ENCODE results near the gene PTPRN2. TPM values are rescaled to one million over a fixed set of nuclear protein-coding genes. Genes with fewer than 3 reads are reported as not detected.

PTPRN2 gene
- total RNA-seq, 2 experiments from 2014 or later: 0.70 TPM; not detected in 1

DNA sequence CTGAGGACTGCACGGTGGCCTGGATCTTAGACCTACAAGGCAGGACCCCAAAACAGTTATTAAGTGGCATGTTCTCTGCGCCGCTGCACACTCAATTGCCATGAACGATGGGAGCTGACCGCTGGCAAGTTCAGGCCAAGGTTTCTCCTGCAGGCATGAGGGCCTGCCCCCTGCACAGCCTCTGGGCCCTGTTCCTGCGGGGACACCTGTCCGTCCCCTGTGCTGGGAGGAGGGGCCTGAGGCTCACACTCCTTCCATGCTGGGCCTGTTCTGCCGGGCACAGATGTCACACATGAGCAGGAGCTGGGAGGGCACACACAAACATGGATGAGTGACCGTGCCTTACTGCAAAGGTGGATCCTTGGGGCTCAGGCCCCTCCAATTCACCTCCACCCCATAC lies 90.0 kb downstream of the PTPRN2 start:
- H3K9me3 ChIP-seq (ENCODE audit: low read length): no peaks in the 10 kb centered on the region
- no peak overlapping the region for H3K27ac ChIP-seq (ENCODE audit: low read depth, low read length, poor library complexity, severe bottlenecking)
- BruUV-seq (replicated peaks): no TSS peak
- ChIA-PET CTCF (ENCODE audit: unreplicated experiment) (no interaction called here), POLR2A (no interaction called here)
- H4K20me1 ChIP-seq (ENCODE audit: insufficient read depth, low read length): no peaks in the 10 kb centered on the region
- intact Hi-C loops (cut with micrococcal nuclease; ENCODE audit: unreplicated experiment): loop anchor here (2.0 kb wide), 1 partner anchor 479 kb away; no protein-coding TSS in a partner anchor
- no peaks in the 10 kb centered on the region for H3K79me2 ChIP-seq (ENCODE audit: insufficient read depth, low read depth, low read length)
- no peaks in the 10 kb centered on the region for H3K36me3 ChIP-seq (ENCODE audit: insufficient read depth, low read length)
- no peak overlapping the region for H2AFZ ChIP-seq (ENCODE audit: low read length)
- H3K4me1 ChIP-seq (ENCODE audit: insufficient read depth, low read length, poor library complexity, severe bottlenecking): no peaks in the 10 kb centered on the region
- TF ChIP-seq EZH2phosphoT487 (IDR thresholded peaks at IDR 0.05; ENCODE audit: borderline replicate concordance, low read depth, low read length) (no peak), CTCF (conservative IDR thresholded peaks at IDR 0.05; ENCODE audit: low read length) (no peak)
- H3K9me2 ChIP-seq (ENCODE audit: insufficient read depth, low read length): no peaks in the 10 kb centered on the region
- H3K4me3 ChIP-seq (ENCODE audit: low read depth, low read length, poor library complexity, severe bottlenecking): no peak overlapping the region
- no peak overlapping the region for H3K4me2 ChIP-seq (ENCODE audit: low read length)
- DNase-seq (ENCODE audit: low spot score): no peak

DNA sequence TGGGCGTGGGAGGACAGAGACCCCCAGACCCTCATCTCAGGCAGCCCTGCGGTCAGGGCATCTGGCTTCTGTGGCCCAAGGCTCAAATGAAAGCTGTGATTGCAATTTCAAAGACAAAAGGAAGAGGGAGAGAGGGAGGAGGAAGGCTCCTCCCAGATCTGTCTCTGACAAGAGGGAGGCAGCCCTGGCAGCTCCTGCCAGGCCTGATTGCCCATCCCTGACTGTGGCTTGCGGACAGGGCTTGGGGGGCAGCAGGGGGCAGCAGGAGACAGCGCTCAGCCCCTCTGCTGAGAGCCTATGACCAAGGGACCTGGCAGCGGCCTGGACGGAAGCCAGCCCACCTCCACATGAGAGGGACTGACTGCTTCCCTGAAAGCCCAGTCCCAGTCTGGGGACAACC lies 91.8 kb downstream of the PTPRN2 start:
- no peak overlapping the region for H3K4me3 ChIP-seq (ENCODE audit: low read depth, low read length, poor library complexity, severe bottlenecking)
- H3K36me3 ChIP-seq (ENCODE audit: insufficient read depth, low read length): no peaks in the 10 kb centered on the region
- intact Hi-C loops (cut with micrococcal nuclease; ENCODE audit: unreplicated experiment): loop anchor here (2.0 kb wide), 1 partner anchor 481 kb away; no protein-coding TSS in a partner anchor
- no peaks in the 10 kb centered on the region for H4K20me1 ChIP-seq (ENCODE audit: insufficient read depth, low read length)
- H3K4me2 ChIP-seq (ENCODE audit: low read length): no peak overlapping the region
- H3K9me2 ChIP-seq (ENCODE audit: insufficient read depth, low read length): no peaks in the 10 kb centered on the region
- POLR2A ChIA-PET: no interaction called here
- no peak overlapping the region for H3K27ac ChIP-seq (ENCODE audit: low read depth, low read length, poor library complexity, severe bottlenecking)
- H3K79me2 ChIP-seq (ENCODE audit: insufficient read depth, low read depth, low read length): no peaks in the 10 kb centered on the region
- H2AFZ ChIP-seq (ENCODE audit: low read length): no peak overlapping the region
- H3K4me1 ChIP-seq (ENCODE audit: insufficient read depth, low read length, poor library complexity, severe bottlenecking): no peaks in the 10 kb centered on the region
- DNase-seq (ENCODE audit: low spot score): peak; percentile 19
- BruUV-seq (replicated peaks): no TSS peak
- H3K9me3 ChIP-seq (ENCODE audit: low read length): no peaks in the 10 kb centered on the region
- TF ChIP-seq CTCF (conservative IDR thresholded peaks at IDR 0.05; ENCODE audit: low read length) (no peak), EZH2phosphoT487 (IDR thresholded peaks at IDR 0.05; ENCODE audit: borderline replicate concordance, low read depth, low read length) (no peak)
- CTCF ChIA-PET (ENCODE audit: unreplicated experiment): no interaction called here

DNA sequence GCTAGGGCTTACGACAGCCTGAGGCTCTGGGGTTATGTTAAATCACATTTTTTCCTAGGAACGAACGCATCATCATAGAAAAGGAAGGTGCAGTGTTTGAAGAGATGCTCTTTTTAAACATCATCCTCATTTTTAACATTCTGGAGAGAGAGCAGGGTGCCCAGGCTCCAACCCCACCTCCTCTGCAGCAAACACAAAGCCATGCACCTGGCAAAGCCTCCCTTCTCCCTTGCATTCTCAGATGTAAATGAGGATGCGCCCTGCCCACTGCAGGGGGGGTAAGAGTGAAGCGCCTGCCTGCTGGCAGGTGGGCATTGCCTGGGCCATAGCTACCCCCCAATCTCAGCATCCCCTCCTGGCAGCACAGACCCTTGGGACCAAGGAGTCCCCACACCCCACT lies 92.4 kb downstream of the PTPRN2 start:
- Histone ChIP-seq H3K9me2 (ENCODE audit: insufficient read depth, low read length) (no peaks in the 10 kb centered on the region), H3K36me3 (ENCODE audit: insufficient read depth, low read length) (no peaks in the 10 kb centered on the region), H3K4me2 (ENCODE audit: low read length) (no peak overlapping the region), H3K27ac (ENCODE audit: low read depth, low read length, poor library complexity, severe bottlenecking) (no peak overlapping the region), H3K9me3 (ENCODE audit: low read length) (no peaks in the 10 kb centered on the region), H2AFZ (ENCODE audit: low read length) (no peak overlapping the region), H3K4me1 (ENCODE audit: insufficient read depth, low read length, poor library complexity, severe bottlenecking) (no peaks in the 10 kb centered on the region), H3K79me2 (ENCODE audit: insufficient read depth, low read depth, low read length) (no peaks in the 10 kb centered on the region), H3K4me3 (ENCODE audit: low read depth, low read length, poor library complexity, severe bottlenecking) (no peak overlapping the region), H4K20me1 (ENCODE audit: insufficient read depth, low read length) (no peaks in the 10 kb centered on the region)
- no TSS peak for BruUV-seq (replicated peaks)
- DNase-seq (ENCODE audit: low spot score): peak; percentile 6
- intact Hi-C loops (cut with micrococcal nuclease; ENCODE audit: unreplicated experiment): no loop called here
- ChIA-PET POLR2A (no interaction called here), CTCF (ENCODE audit: unreplicated experiment) (no interaction called here)
- TF ChIP-seq CTCF (conservative IDR thresholded peaks at IDR 0.05; ENCODE audit: low read length): peak; percentile 38
- TF ChIP-seq EZH2phosphoT487 (IDR thresholded peaks at IDR 0.05; ENCODE audit: borderline replicate concordance, low read depth, low read length): no peak

Measured in OCI-LY7 (cell line).